GM13976 (cell line): ENCODE data around the gene VN1R4.
"Not testable (repeated sequence)": the region's sequence is repeated elsewhere in the genome, so short reads cannot be mapped to it uniquely, and the experiment has no call there.

Experiments used
- DNase-seq: peaks from one replicate; pipeline ENCODE4 v3.0.0; 2012; ENCODE audit warnings: low spot score
- in situ Hi-C: fragments of 300-500 bp; cut with MboI; formaldehyde crosslinking; loops from one replicate; pipeline ENCODE4 v1.12.0; 2022; ENCODE audit warnings: low sequenced_read_pairs, mixed read lengths, inconsistent platforms; ENCODE audit not compliant: unreplicated experiment
- TF ChIP-seq, protein P1 (sequence below): IDR thresholded peaks from 2 replicates; pipeline ENCODE4 v1.5.1; 2012; ENCODE audit warnings: borderline replicate concordance, mild to moderate bottlenecking; ENCODE audit not compliant: insufficient read depth; ENCODE audit errors: extremely low read depth, missing control alignments, control extremely low read depth

The VN1R4 gene

DNA sequence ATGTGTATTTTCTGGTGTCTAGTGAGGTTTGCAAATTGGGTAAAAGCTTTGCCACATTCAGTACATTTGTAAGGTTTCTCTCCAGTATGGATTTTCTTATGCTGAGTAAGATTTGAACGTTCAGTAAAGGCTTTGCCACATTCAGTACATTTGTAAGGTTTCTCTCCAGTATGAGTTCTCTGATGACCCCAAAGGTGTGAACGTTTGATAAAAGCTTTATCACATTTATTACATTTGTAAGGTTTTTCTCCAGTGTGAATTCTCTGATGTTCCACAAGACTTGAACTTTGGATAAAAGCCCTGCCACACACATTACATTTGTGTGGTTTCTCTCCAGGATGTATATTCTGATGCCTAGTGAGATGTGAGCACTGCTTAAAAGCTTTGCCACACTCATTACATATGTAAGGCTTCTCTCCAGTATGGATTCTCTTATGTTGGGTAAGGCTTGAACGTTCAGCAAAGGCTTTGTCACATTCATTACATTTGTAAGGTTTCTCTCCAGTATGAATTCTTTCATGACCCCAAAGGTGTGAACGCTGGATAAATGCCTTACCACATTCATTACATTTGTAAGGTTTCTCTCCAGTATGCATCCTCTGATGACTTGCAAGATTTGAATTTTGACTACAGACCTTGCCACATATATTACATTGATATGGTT lies 30.3 kb downstream of the VN1R4 start:
- DNase-seq: no peak
- TF ChIP-seq, protein P1, sequence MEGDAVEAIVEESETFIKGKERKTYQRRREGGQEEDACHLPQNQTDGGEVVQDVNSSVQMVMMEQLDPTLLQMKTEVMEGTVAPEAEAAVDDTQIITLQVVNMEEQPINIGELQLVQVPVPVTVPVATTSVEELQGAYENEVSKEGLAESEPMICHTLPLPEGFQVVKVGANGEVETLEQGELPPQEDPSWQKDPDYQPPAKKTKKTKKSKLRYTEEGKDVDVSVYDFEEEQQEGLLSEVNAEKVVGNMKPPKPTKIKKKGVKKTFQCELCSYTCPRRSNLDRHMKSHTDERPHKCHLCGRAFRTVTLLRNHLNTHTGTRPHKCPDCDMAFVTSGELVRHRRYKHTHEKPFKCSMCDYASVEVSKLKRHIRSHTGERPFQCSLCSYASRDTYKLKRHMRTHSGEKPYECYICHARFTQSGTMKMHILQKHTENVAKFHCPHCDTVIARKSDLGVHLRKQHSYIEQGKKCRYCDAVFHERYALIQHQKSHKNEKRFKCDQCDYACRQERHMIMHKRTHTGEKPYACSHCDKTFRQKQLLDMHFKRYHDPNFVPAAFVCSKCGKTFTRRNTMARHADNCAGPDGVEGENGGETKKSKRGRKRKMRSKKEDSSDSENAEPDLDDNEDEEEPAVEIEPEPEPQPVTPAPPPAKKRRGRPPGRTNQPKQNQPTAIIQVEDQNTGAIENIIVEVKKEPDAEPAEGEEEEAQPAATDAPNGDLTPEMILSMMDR: no peak
- in situ Hi-C loops: no loop called here

DNA sequence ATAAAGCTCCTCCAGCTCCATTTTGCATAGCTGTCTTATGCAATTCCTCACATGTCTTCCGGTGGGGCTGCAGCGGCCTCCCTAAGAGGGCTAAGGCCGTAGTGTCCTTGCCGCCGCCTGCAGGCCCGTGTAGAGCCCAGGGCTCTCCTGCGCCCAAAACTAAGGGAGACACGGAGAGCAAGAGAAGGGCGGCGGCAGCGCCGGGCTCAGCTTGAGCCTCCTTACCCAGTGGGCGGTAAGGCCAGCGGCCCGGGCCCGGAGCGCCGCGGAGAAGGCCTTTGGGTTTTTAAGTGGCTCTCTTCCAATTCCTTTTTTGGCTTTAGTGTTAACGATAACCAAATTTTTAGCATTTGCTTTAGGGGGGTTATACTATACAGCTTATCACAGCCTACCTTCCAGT lies 42.9 kb downstream of the VN1R4 start:
- in situ Hi-C loops: no loop called here
- DNase-seq: no peak
- TF ChIP-seq, protein P1: no peak

DNA sequence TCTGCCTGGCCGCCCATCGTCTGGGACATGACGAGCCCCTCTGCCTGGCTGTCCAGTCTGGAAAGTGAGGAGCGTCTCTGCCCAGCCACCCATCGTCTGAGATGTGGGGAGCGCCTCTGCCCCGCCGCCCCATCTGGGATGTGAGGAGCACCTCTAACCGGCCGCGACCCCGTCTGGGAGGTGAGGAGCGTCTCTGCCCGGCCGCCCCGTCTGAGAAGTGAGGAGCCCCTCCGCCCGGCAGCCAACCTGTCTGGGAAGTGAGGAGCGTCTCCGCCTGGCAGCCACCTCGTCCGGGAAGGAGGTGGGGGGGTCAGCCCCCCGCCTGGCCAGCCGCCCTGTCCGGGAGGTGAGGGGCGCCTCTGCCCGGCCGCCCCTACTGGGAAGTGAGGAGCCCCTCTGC lies 44.8 kb downstream of the VN1R4 start:
- in situ Hi-C loops, DNase-seq: not testable (repeated sequence)
